HEK293T (cell line): Measurements from ENCODE around the gene CUX1.

Source experiments
- BHLHE40 ChIP-seq: fragments of 450-650 bp; IDR thresholded peaks from 2 replicates; pipeline ENCODE4 v1.6.1; 2016; ENCODE audit warnings: mild to moderate bottlenecking, moderate library complexity, borderline replicate concordance
- CTBP1 ChIP-seq: fragments of 450-650 bp; IDR thresholded peaks from 2 replicates; pipeline ENCODE4 v1.6.1; 2016; ENCODE audit warnings: borderline replicate concordance
- ELF4 ChIP-seq: fragments of 450-650 bp; IDR thresholded peaks from 2 replicates; pipeline ENCODE4 v1.6.1; 2017; ENCODE audit warnings: antibody characterized with exemption
- FOXA1 ChIP-seq: fragments of 450-650 bp; IDR thresholded peaks from 2 replicates; pipeline ENCODE4 v1.6.1; 2016; ENCODE audit warnings: mild to moderate bottlenecking
- FOXK2 ChIP-seq: fragments of 450-650 bp; IDR thresholded peaks from 2 replicates; pipeline ENCODE4 v1.6.1; 2016; ENCODE audit warnings: mild to moderate bottlenecking
- FOXM1 ChIP-seq: fragments of 450-650 bp; IDR thresholded peaks from 2 replicates; pipeline ENCODE4 v1.6.1; 2017; ENCODE audit warnings: mild to moderate bottlenecking, borderline replicate concordance
- TARDBP ChIP-seq: fragments of 450-650 bp; IDR thresholded peaks from 2 replicates; pipeline ENCODE4 v1.6.1; 2016

DNA sequence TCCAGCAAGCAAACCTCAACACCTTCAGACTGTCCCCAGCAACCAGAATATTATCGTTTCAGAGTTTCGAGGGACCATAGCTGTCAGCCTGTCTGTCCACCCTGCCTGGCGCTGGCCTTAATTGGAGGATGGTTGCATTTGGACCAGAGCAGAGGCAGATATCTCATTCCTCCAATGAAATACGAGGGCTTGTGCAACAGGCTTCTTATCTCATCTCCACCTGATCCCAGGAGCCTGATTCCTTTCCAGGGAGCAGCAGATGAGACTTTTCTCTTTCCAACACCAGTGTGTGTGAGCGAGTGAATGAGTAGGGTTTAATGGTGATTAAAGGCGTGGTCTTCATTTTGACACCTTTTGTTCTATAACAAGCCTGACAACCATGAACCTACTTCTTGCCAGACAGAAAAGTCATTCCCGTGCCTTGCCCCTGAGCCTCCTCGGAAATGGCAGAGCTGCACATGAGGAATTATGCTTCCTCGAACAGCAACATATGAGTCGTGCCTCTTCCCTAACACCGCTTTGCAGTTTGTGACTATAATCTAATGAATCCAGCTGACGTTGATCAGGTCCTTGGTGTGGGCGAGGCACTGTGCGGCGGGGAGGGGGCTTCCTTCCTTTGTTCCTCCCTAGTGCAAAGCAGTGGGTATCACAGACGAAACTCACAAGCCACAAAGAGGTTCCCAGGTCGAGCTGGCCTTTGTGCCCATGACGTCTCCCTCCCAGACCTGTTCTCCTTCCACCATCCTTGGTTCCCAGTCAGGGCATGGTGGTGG is 147.4 kb downstream of the CUX1 start:
- no peak for TF ChIP-seq CTBP1
- no peak for TF ChIP-seq FOXK2
- no peak for TF ChIP-seq BHLHE40
- no peak for TF ChIP-seq FOXM1
- TF ChIP-seq FOXA1: no peak
- TF ChIP-seq TARDBP: no peak
- TF ChIP-seq ELF4: no peak
